ENCODE data around the gene CELF2.

GRCh38 chr10:11011436-11011835 lies 6.2 kb upstream of the CELF2 start:
- no peak for TF ChIP-seq POLR2AphosphoS5 (IDR thresholded peaks at IDR 0.05)
- TF ChIP-seq EP300 (IDR thresholded peaks at IDR 0.05), result no peak
- no peak for TF ChIP-seq CTCF (IDR thresholded peaks at IDR 0.05)

Measured in sigmoid colon (tissue), 4 donors.